HTR-8/SVneo (cell line): ENCODE results near the gene SH3PXD2A.

Experiments used
- DNase-seq: peaks from one replicate; pipeline ENCODE4 v3.0.0; 2011; ENCODE audit warnings: low spot score, mixed read lengths; ENCODE audit not compliant: insufficient read length
- FAIRE-seq: peaks from 2 replicates; lab custom pipeline; 2011; peaks lifted over from hg19 to GRCh38; lab: Jason Lieb, UNC

Gene SH3PXD2A

GRCh38 chr10:103855424-103855823, at the start of gene SH3PXD2A:
Gene SH3PXD2A, minus strand, starts transcription at chr10:103855576. Its CDS starts 310 bp downstream, at chr10:103855266.
- DNase-seq (peak; percentile 40), FAIRE-seq (peak; percentile 13)

- DNase-seq (no peak), FAIRE-seq (no peak)
These were observed 45.9 kb upstream of the SH3PXD2A start for GRCh38 chr10:103901299-103901698.

GRCh38 chr10:103899312-103899711, 43.9 kb upstream of the SH3PXD2A start:
- FAIRE-seq (no peak), DNase-seq (no peak)

- DNase-seq (no peak), FAIRE-seq (no peak)
These were observed 41.9 kb upstream of the SH3PXD2A start for GRCh38 chr10:103897241-103897774.

GRCh38 chr10:103896225-103896624, 40.8 kb upstream of the SH3PXD2A start:
- no peak for DNase-seq
- peak; percentile 49 for FAIRE-seq

- FAIRE-seq (no peak), DNase-seq (no peak)
These were observed 40.2 kb upstream of the SH3PXD2A start for GRCh38 chr10:103895411-103896186.

- no peak for FAIRE-seq
- DNase-seq: no peak
These were observed 39.1 kb upstream of the SH3PXD2A start for GRCh38 chr10:103894441-103894864.

GRCh38 chr10:103893817-103894216, 38.4 kb upstream of the SH3PXD2A start:
- DNase-seq: no peak
- no peak for FAIRE-seq

GRCh38 chr10:103892181-103892580, 36.8 kb upstream of the SH3PXD2A start:
- FAIRE-seq (no peak), DNase-seq (no peak)

- no peak for FAIRE-seq
- no peak for DNase-seq
These were observed 35.3 kb upstream of the SH3PXD2A start for GRCh38 chr10:103890688-103891087.

- FAIRE-seq: no peak
- no peak for DNase-seq
These were observed 34.9 kb upstream of the SH3PXD2A start for GRCh38 chr10:103890194-103890658.

- FAIRE-seq (no peak), DNase-seq (no peak)
These were observed 33.8 kb upstream of the SH3PXD2A start for GRCh38 chr10:103889121-103889720.

- DNase-seq (peak; percentile 70), FAIRE-seq (peak; percentile 31)
These were observed 32.9 kb upstream of the SH3PXD2A start for GRCh38 chr10:103888113-103888841.

GRCh38 chr10:103885617-103886016, 30.2 kb upstream of the SH3PXD2A start:
- DNase-seq: no peak
- no peak for FAIRE-seq

- peak; percentile 58 for DNase-seq
- no peak for FAIRE-seq
These were observed 29.3 kb upstream of the SH3PXD2A start for GRCh38 chr10:103884681-103885139.

- DNase-seq (no peak), FAIRE-seq (no peak)
These were observed 27.1 kb upstream of the SH3PXD2A start for GRCh38 chr10:103882285-103883007.

GRCh38 chr10:103881416-103882284, 26.3 kb upstream of the SH3PXD2A start:
- FAIRE-seq: no peak
- no peak for DNase-seq

GRCh38 chr10:103879831-103880230, 24.5 kb upstream of the SH3PXD2A start:
- DNase-seq (no peak), FAIRE-seq (no peak)

GRCh38 chr10:103879409-103879808, 24.0 kb upstream of the SH3PXD2A start:
- FAIRE-seq (no peak), DNase-seq (no peak)
